Measurements from ENCODE around the gene ZNF277.

- TF ChIP-seq CTCF (IDR thresholded peaks at IDR 0.05; ENCODE audit: low read depth, low read length) (no peak), POLR2A (IDR thresholded peaks at IDR 0.05; ENCODE audit: extremely low read depth, insufficient read length) (no peak), MAX (IDR thresholded peaks at IDR 0.05; ENCODE audit: low read depth, low read length) (no peak), MYC (IDR thresholded peaks at IDR 0.05; ENCODE audit: low read depth, low read length) (no peak)
Observed at GRCh38 chr7:112298543-112299100, 92.1 kb downstream of the ZNF277 start.
